Endothelial cell of umbilical vein (primary cell): ENCODE measurements around the gene UGT1A5. TPM values are rescaled to one million over a fixed set of nuclear protein-coding genes. Genes with fewer than 3 reads are reported as not detected.

Experiments
- BruUV-seq: library from RNA; stranded (reverse); fragments of 400-500 nt; replicated peaks from 2 replicates; lab custom pipeline; 2021; lab: Mats Ljungman, UMichigan
- CTCF ChIA-PET: fragments of 300-600, 350-600 bp; sonication (Branson Sonifier 250); formaldehyde crosslinking; loops from one replicate; lab custom pipeline; 2021; ENCODE audit warnings: antibody characterized with exemption, inconsistent platforms; lab: Charles Lee
- POLR2A ChIA-PET: fragments of 300-600, 350-600 bp; sonication (Branson Sonifier 250); formaldehyde crosslinking; loops from one replicate; lab custom pipeline; 2021; ENCODE audit warnings: antibody characterized with exemption, inconsistent platforms; lab: Charles Lee
- DNase-seq: peaks from one replicate; pipeline ENCODE4 v3.0.0-alpha.2; 2011; ENCODE audit warnings: low read depth, low spot score
- FAIRE-seq: peaks from 2 replicates; lab custom pipeline; 2011; peaks lifted over from hg19 to GRCh38; lab: Jason Lieb, UNC
- H2AFZ ChIP-seq: 2 replicates; pipeline ENCODE4 v1.6.0; 2012; ENCODE audit warnings: low read depth, low read length, control low read depth, inconsistent platforms
- H3K27ac ChIP-seq: 2 replicates; pipeline ENCODE4 v1.5.1; 2011; ENCODE audit warnings: low read depth, mild to moderate bottlenecking, control low read depth, low read length, moderate library complexity; ENCODE audit not compliant: insufficient read depth
- H3K27me3 ChIP-seq, 2 experiments: 2 replicates each; pipeline versions ENCODE4 v1.6.0 to v1.6.1; 2011; ENCODE audit warnings: low read length in 2 of 2, mixed read lengths in 1 of 2; ENCODE audit not compliant: control insufficient read depth in 2 of 2, insufficient read depth in 2 of 2
- H3K36me3 ChIP-seq, 2 experiments: 2 replicates in 1 of 2; 3 replicates in 1 of 2; pipeline ENCODE4 v1.5.1; 2011; ENCODE audit warnings: low read length in 2 of 2, mild to moderate bottlenecking in 1 of 2, moderate library complexity in 1 of 2; ENCODE audit not compliant: control insufficient read depth in 2 of 2, insufficient read depth in 2 of 2; ENCODE audit errors: extremely low read depth in 1 of 2
- H3K4me1 ChIP-seq: 3 replicates; pipeline ENCODE4 v1.5.1; 2011; ENCODE audit warnings: mild to moderate bottlenecking, low read length; ENCODE audit not compliant: control insufficient read depth, insufficient read depth; ENCODE audit errors: extremely low read depth
- H3K4me2 ChIP-seq: 2 replicates; pipeline ENCODE4 v1.6.1; 2011; ENCODE audit warnings: low read length, control low read depth, mixed read lengths; ENCODE audit not compliant: insufficient read depth
- H3K4me3 ChIP-seq, 3 experiments: fragments of 200-600 bp in 1 of 3; sonication (generic), shearing (Covaris generic) in 1 of 3; replicated peaks in 1 of 3; 2 replicates each; pipeline ENCODE4 v1.5.1; 2011 to 2016; ENCODE audit warnings: control low read depth in 3 of 3, low read length in 3 of 3, mild to moderate bottlenecking in 2 of 3, inconsistent platforms in 1 of 3, low read depth in 1 of 3, moderate library complexity in 1 of 3; ENCODE audit not compliant: insufficient read depth in 1 of 3
- H3K79me2 ChIP-seq: 2 replicates; pipeline ENCODE4 v1.6.0; 2012; ENCODE audit warnings: low read length, inconsistent platforms; ENCODE audit not compliant: control insufficient read depth, insufficient read depth
- H3K9ac ChIP-seq: replicated peaks from 2 replicates; pipeline ENCODE3; 2011; ENCODE audit warnings: low read length, control low read depth; ENCODE audit not compliant: insufficient read depth; ENCODE audit errors: extremely low read depth
- H3K9me1 ChIP-seq: replicated peaks from 3 replicates; pipeline ENCODE4 v1.6.0; 2011; ENCODE audit warnings: mild to moderate bottlenecking, low read length; ENCODE audit not compliant: control insufficient read depth, insufficient read depth; ENCODE audit errors: extremely low read depth
- H3K9me3 ChIP-seq: replicated peaks from 2 replicates; pipeline ENCODE4 v1.5.1; 2012; ENCODE audit warnings: low read length, inconsistent platforms; ENCODE audit not compliant: control insufficient read depth, insufficient read depth
- H4K20me1 ChIP-seq: replicated peaks from 2 replicates; pipeline ENCODE3; 2011; ENCODE audit warnings: mild to moderate bottlenecking, low read length; ENCODE audit not compliant: control insufficient read depth, insufficient read depth; ENCODE audit errors: extremely low read depth
- EZH2 ChIP-seq: IDR thresholded peaks from 2 replicates; pipeline ENCODE4 v1.6.1; 2012; ENCODE audit warnings: borderline replicate concordance, low read depth, mild to moderate bottlenecking, moderate library complexity, low read length, inconsistent platforms; ENCODE audit not compliant: severe bottlenecking
- FOS ChIP-seq: IDR thresholded peaks from 2 replicates; pipeline ENCODE4 v1.6.1; 2011; ENCODE audit warnings: mild to moderate bottlenecking, low read length, moderate library complexity, borderline replicate concordance; ENCODE audit not compliant: insufficient read depth
- GATA2 ChIP-seq: IDR thresholded peaks from 2 replicates; pipeline ENCODE4 v1.7.0; 2011; ENCODE audit warnings: low read depth, mild to moderate bottlenecking, moderate library complexity, mixed read lengths, low read length; ENCODE audit not compliant: insufficient read length, insufficient read depth
- JUN ChIP-seq: IDR thresholded peaks from 2 replicates; pipeline ENCODE4 v1.6.1; 2011; ENCODE audit warnings: borderline replicate concordance, low read depth; ENCODE audit not compliant: insufficient read length, insufficient read depth
- MYC ChIP-seq: IDR thresholded peaks from one replicate; pipeline ENCODE4 v1.6.1; 2011; ENCODE audit warnings: mild to moderate bottlenecking, low read depth, low read length
- POLR2A ChIP-seq: IDR thresholded peaks from 2 replicates; pipeline ENCODE4 v1.6.1; 2012; ENCODE audit warnings: low read depth, mild to moderate bottlenecking, control low read depth, low read length
- POLR2AphosphoS5 ChIP-seq: IDR thresholded peaks from 2 replicates; pipeline ENCODE4 v1.6.1; 2012; ENCODE audit warnings: low read depth, mild to moderate bottlenecking, control low read depth, low read length, moderate library complexity; ENCODE audit not compliant: insufficient read depth
- dilution Hi-C: fragments of 300-500 bp; cut with MboI; formaldehyde crosslinking; loops from one replicate; pipeline ENCODE4 v1.15.0; 2019; ENCODE audit warnings: low sequenced_read_pairs; ENCODE audit not compliant: extremely low pct_ligation_motif_present
- intact Hi-C: fragments of 100-400 bp; cut with micrococcal nuclease; formaldehyde crosslinking; loops from one replicate; pipeline ENCODE4 v1.10.0; 2022
- polyA plus RNA-seq, 4 experiments: library from polyadenylated mRNA; depleted of rRNA in 3 of 4; stranded (reverse) in 3 of 4; unstranded in 1 of 4; fragments of >200 nt; gene quantifications; 2 replicates each; pipeline versions ENCODE4 v1.2.1 to v1.2.3, GENCODE V29; 2011 to 2012; ENCODE audit warnings: missing spikeins in 1 of 4
- total RNA-seq: library from RNA; stranded (reverse); gene quantifications from 2 replicates; pipeline ENCODE4 v1.2.3, GENCODE V29; 2021
- TF ChIP-seq, protein P1 (sequence below), 2 donors: IDR thresholded peaks; 1 replicate in 1 of 2; 2 replicates in 1 of 2; pipeline ENCODE4 v1.5.1; 2011; ENCODE audit warnings: low read length in 2 of 2, mild to moderate bottlenecking in 2 of 2, moderate library complexity in 2 of 2, control low read depth in 1 of 2, inconsistent platforms in 1 of 2, low read depth in 1 of 2; ENCODE audit not compliant: insufficient read depth in 1 of 2; ENCODE audit errors: extremely low read depth in 1 of 2
- TF ChIP-seq, protein P2 (sequence below): IDR thresholded peaks from 2 replicates; pipeline ENCODE4 v1.6.1; 2011; ENCODE audit not compliant: insufficient read depth, insufficient read length

The UGT1A5 gene
- total and polyA plus RNA-seq, 2 donors (not counting 3 experiments of a cell fraction or from before 2014, with no cell fraction given) = not detected

DNA sequence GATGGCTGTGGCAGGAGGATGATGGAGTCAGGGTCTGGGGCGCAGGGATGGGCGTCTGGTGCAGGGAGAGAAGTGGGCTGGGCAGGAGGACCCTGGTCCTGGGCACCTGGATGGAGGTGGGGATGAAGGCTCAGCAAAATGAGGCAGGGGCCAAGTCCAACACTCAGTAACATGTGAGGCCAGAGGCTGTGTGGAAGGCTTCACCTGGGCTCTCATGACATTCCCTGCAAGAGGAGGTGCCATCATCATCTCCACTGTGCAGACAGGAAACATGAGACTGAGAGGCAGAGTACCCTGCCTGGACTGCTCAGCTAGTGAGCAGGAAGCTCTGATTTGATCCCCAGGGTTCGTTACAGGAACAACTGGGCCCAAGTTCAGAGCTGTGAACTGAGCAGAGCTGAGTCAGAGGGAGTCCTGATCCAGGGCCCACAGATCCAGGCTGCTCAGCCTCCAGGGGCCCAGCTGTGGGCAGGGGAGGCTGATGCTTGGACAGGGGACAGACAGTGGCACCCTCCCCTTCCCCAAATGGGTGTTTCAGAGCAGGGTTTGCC is 104.7 kb downstream of the UGT1A5 start:
- Histone ChIP-seq H3K9me1 (no peaks in the 10 kb centered on the region), H3K36me3 (no peaks in the 10 kb centered on the region), H2AFZ (no peak overlapping the region), H3K27me3 (no peaks in the 10 kb centered on the region), H3K4me2 (no peak overlapping the region), H3K27ac (no peak overlapping the region), H4K20me1 (no peaks in the 10 kb centered on the region), H3K9ac (no peak overlapping the region), H3K4me3 (no peak overlapping the region), H3K9me3 (no peaks in the 10 kb centered on the region), H3K4me1 (no peaks in the 10 kb centered on the region), H3K79me2 (no peaks in the 10 kb centered on the region)
- intact Hi-C loops = no loop called here
- TF ChIP-seq POLR2A (no peak), FOS (no peak), EZH2 (no peak), MYC (no peak), GATA2 (no peak), JUN (no peak), POLR2AphosphoS5 (no peak)
- TF ChIP-seq, protein P1, sequence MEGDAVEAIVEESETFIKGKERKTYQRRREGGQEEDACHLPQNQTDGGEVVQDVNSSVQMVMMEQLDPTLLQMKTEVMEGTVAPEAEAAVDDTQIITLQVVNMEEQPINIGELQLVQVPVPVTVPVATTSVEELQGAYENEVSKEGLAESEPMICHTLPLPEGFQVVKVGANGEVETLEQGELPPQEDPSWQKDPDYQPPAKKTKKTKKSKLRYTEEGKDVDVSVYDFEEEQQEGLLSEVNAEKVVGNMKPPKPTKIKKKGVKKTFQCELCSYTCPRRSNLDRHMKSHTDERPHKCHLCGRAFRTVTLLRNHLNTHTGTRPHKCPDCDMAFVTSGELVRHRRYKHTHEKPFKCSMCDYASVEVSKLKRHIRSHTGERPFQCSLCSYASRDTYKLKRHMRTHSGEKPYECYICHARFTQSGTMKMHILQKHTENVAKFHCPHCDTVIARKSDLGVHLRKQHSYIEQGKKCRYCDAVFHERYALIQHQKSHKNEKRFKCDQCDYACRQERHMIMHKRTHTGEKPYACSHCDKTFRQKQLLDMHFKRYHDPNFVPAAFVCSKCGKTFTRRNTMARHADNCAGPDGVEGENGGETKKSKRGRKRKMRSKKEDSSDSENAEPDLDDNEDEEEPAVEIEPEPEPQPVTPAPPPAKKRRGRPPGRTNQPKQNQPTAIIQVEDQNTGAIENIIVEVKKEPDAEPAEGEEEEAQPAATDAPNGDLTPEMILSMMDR (IDR thresholded peaks at IDR 0.05; ENCODE audit: extremely low read depth in 1 of 2, insufficient read depth in 1 of 2, low read depth in 1 of 2, low read length in 2 of 2) = no peak
- TF ChIP-seq, protein P2, sequence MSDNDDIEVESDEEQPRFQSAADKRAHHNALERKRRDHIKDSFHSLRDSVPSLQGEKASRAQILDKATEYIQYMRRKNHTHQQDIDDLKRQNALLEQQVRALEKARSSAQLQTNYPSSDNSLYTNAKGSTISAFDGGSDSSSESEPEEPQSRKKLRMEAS = no peak
- POLR2A ChIA-PET = no interaction called here
- FAIRE-seq (no peak), DNase-seq (no peak)
- dilution Hi-C loops = no loop called here
- CTCF ChIA-PET = no interaction called here
- no TSS peak for BruUV-seq
